Measurements from ENCODE around the gene CCDC171. TPM values are rescaled to one million over a fixed set of nuclear protein-coding genes. Genes with fewer than 3 reads are reported as not detected.

Gene CCDC171
- total RNA-seq, 1 experiment from 2014 or later = 2.6 TPM

GRCh38 chr9:15967068-15967467 is 414.2 kb downstream of the CCDC171 start (continued):
- TF ChIP-seq SRF (IDR thresholded peaks at IDR 0.05; ENCODE audit: low read depth) = no peak

GRCh38 chr9:15972760-15973159 is 419.9 kb downstream of the CCDC171 start:
- no peaks in the 10 kb centered on the region for H3K36me3 ChIP-seq (ENCODE audit: control insufficient read depth in 1 of 2, insufficient read depth in 2 of 2, low read length in 2 of 2)
- no peak overlapping the region for H3K4me2 ChIP-seq (ENCODE audit: low read length)
- H3K9me2 ChIP-seq (ENCODE audit: insufficient read depth) = no peaks in the 10 kb centered on the region
- TF ChIP-seq ELF1 (IDR thresholded peaks at IDR 0.05; ENCODE audit: borderline replicate concordance, low read depth) (no peak), POLR2AphosphoS5 (IDR thresholded peaks at IDR 0.05; ENCODE audit: low read depth, low read length) (no peak), ZBTB33 (IDR thresholded peaks at IDR 0.05; ENCODE audit: extremely low read depth, insufficient replicate concordance, low read length) (no peak), ZNF274 (IDR thresholded peaks at IDR 0.05; ENCODE audit: low read depth, low read length) (no peak)
- ChIA-PET POLR2A (no interaction called here), CTCF (no interaction called here), RAD21 (ENCODE audit: low non-redundant PET in 1 of 2, low total read pairs in 2 of 2, uncharacterized antibody in 2 of 2, unreplicated experiment in 2 of 2) (no interaction called here)
- intact Hi-C loops (cut with micrococcal nuclease) = no loop called here
- no peak overlapping the region for H3K27ac ChIP-seq (ENCODE audit: low read depth, low read length)
- DNase-seq (ENCODE audit: low read depth, low spot score) = no peak
- no TSS peak for BruUV-seq (replicated peaks)
- H3K4me1 ChIP-seq (ENCODE audit: control insufficient read depth in 1 of 2, insufficient read depth in 2 of 2, low read length in 2 of 2) = no peaks in the 10 kb centered on the region
- H3K9me3 ChIP-seq (ENCODE audit: control insufficient read depth in 1 of 2, insufficient read depth in 1 of 2, low read depth in 1 of 2, low read length in 2 of 2) = no peaks in the 10 kb centered on the region
- H2AFZ ChIP-seq (ENCODE audit: low read depth, low read length, poor library complexity, severe bottlenecking) = no peak overlapping the region
- H3K9ac ChIP-seq (ENCODE audit: low read length) = no peak overlapping the region
- H3K27me3 ChIP-seq (ENCODE audit: insufficient read depth, low read length) = no peaks in the 10 kb centered on the region
- H4K20me1 ChIP-seq (ENCODE audit: insufficient read depth) = no peaks in the 10 kb centered on the region
- H3K4me3 ChIP-seq (replicated peaks in 1 of 2; ENCODE audit: low read depth in 1 of 2, low read length in 2 of 2) = no peak overlapping the region
- no peak for ATAC-seq
- no peaks in the 10 kb centered on the region for H3K79me2 ChIP-seq (ENCODE audit: insufficient read depth, low read length)
